GM21529 (cell line): ENCODE results near the gene ITPK1.
"Not testable (repeated sequence)": the region's sequence is repeated elsewhere in the genome, so short reads cannot be mapped to it uniquely, and the experiment has no call there.

Experiments used
- ATAC-seq: cut with Tn5 transposase; IDR thresholded peaks from one replicate; pipeline ENCODE4 v1.9.1; 2021; ENCODE audit not compliant: unreplicated experiment

Gene ITPK1

DNA sequence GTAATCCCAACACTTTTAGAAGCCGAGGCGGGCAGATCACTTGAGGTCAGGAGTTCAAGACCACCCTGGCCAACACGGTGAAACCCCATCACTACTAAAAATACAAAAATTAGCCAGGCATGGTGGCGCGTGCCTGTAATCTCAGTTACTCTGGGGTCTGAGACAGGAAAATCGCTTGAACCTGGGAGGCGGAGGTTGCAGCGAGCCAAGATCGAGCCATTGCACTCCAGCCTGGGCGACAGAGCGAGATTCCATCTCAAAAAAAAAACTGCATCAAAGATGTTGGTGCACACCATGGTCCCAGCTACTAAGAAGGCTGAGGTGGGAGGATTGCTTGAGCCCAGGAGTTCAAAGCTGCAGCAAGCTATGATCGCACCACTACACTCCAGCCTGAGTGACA lies 53.7 kb downstream of the ITPK1 start:
- not testable (repeated sequence) for ATAC-seq

DNA sequence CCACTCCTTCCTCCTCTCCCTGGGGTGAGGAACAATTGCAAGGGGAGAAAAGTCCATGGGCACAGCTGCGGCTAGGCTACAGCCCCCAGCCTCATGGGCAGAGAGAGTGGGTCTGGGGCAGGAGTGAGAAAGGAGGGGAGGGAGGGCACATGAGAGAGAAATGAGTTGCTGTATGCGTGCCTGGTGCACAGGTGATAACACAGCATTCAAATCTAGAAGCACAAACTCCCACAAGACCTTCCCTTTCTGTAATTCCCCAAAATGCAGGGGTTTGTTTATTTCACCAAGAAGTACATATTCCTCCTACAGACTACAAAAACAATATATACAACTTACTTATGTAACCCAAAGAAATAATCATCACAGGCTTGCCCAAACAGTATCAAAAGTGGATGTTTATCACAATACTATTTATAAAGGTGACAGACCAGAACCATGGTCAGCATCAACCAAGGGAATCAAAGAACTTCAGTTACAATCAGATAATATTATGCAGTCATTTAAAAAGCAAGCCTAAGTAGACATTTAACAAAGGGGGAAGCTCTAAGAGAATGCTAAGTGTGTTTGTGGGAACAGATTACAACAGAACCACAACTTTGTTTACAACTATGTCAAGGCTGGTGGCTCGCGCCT lies 54.2 kb downstream of the ITPK1 start:
- no peak for ATAC-seq

DNA sequence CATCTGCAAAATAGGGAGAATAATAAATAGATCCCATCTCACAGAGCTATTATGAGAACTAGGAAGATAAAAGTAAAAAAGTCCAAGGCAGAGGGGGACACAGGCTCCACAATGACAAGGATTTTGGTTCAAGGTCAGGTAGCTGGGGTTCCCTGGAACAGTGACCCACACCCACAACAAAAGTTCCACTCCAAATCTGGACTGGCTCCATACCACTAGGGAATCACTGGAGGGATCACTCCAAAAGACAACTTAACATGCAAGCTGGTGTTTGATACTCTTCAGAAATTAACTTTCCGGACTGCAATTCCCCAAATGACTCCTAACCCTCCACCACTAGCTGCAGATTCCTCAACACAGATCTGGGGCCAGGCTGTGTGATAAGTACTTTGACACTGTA lies 54.9 kb downstream of the ITPK1 start:
- ATAC-seq, result no peak

- no peak for ATAC-seq
These were observed 55.7 kb downstream of the ITPK1 start for GRCh38 chr14:93059917-93060545.

- no peak for ATAC-seq
These were observed 56.5 kb downstream of the ITPK1 start for GRCh38 chr14:93059260-93059659.

DNA sequence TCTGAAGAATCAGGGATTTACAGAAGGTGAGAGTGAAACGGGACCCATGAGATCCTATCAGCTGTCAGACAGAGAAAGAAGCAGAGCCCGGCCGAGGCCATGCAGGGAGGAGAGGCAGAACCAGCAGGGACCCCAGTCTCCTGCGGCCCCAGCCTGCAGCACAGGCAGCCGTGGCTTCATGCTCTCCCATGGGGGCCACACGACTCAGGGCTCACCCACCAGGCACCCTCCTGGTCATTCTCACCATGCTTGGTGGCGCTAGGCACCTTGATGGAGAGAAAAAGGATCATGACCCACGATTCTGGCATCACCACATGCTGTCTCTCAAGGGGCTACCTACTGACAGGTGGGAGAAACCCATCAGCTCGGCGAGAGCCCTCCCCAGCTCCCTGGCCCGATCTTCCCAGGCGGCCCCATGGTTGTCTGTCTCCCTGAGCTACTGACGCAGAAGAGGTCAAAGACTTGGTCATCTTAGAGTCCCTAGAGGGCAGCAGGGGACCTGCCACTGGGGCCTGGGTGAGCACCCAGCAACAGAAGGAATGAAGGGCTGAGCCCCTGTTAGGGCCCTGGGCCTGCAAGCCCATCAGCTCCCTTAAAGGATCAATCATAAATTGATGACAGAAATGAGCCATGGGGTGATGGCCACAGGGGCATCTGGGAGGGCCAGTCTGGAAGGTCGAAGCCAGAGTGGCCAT lies 58.0 kb downstream of the ITPK1 start:
- ATAC-seq, result no peak

DNA sequence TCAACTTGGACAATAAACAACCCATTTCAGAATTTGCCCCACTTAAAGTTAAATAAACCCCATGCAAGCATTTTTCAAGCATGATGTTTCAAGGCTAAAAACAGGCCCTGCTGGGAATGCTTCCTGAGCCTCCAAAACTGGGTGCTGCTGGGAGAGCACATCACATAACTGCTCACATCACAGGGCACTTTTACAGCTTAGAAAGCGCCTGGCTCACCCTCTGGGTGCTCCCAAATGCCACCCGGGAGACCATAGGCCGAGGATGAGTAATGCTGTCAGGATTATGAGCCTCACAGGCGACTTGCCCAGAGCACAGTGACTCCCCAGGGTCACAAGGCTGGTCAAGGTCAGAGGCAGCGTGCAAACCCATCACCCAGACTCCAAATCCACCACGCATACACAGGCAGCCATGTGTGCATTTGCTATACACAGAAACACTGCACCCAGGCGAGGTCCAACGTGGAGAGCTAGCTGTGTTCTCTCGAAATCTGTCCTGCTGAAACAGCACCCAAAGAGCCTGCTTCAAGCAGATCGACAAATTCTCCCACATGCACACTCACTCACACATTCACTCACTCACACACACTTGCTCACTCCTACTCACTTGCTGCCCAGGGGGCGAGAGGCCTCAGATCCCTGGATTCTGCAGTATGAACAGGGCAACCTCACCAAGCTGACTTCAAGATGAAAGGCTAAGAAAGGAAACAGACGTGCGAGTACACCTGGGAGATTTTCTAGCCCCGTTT lies 58.7 kb downstream of the ITPK1 start:
- no peak for ATAC-seq

DNA sequence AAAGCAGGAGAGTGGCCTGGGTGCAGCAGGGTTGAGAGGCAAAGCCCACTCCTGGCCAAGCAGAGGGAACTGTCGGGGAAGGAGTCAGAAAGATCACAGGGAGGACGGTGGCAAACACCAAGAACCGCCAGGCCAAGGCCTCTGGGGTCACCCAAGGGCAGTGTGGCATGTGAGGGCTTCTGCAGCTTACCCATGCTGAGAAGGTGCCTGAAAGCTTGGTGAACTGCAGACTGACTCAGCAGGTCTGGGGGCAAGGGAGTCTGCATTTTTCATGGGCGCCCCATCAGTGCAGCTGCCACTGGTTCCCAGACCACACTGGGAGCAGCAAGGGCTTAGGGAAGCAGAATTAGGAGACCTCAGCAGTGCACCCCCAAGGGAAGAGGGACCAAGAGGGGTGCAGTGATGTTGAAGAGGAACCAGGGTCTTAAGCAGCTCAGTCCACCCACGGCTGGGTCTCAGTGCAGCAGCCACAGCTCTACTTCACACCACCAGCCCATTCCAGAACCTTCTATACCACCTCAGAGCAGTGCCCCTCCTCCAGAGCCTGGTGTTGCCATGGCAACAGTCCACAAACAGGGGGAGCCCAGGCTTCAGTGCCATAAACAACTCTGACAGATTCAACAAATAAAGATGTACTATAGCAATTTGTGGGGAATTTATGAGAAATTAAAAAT lies 59.4 kb downstream of the ITPK1 start:
- no peak for ATAC-seq

DNA sequence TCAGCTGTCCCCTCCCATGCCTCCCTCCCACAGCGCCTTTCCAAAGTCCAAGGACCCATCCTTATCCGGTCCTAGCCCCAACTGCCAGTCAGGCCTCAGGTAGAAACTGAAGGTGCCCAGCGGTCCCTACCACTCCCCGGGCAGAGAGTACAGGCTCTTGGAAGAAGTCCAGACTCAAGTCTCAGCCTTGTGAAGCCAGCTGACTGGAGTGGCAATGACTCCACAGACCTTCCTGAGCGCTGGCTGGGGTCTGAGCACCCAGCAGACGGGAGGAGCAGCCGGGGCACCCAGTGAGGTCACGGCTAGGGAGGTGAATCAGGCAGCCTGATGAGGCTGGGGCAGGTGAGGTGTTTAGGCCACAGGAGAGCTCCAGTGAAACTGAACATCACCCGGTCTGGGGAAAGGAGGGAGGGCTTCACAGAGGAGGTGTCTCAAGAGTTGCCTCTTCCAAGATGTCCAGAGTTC lies 60.0 kb downstream of the ITPK1 start:
- no peak for ATAC-seq

DNA sequence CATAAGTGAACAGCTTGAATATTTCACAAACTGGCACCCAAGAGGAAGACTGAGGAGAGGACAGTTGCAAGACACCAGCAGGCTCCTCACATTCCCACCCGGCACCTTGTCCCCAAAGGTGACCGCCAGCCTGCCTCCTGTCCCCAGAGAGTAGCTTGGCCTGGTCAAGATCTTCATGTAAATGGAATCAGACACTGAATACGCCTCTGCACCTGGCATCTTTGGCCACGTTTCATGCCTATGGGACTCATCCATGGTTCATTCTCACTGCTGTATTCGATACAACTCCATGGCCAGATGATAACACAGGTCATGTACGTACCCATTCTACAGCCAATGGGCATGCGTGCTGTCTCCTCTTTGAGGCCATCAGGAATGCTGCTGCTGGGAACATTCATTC lies 60.8 kb downstream of the ITPK1 start:
- ATAC-seq, result no peak

DNA sequence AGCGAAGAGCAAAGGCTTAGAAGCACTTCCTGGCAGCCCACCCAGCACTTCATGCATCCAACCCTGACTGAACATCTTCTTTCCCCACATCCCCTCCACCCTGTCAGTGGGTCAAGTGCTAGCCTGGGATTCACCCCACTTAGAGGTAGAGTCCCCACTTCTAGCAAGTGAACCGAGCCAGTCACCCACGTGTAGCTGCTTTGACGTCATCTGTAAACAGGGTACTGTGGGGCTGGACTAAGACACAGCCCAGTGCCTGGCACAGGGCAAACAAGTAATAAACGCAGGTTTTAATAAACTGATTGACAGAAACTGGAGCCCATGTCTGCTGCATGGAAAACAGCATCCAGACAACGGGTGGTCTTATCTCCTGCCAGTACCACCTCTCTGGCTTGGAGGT lies 61.7 kb downstream of the ITPK1 start:
- no peak for ATAC-seq

- ATAC-seq, result no peak
These were observed 63.9 kb downstream of the ITPK1 start for GRCh38 chr14:93051600-93052546.

DNA sequence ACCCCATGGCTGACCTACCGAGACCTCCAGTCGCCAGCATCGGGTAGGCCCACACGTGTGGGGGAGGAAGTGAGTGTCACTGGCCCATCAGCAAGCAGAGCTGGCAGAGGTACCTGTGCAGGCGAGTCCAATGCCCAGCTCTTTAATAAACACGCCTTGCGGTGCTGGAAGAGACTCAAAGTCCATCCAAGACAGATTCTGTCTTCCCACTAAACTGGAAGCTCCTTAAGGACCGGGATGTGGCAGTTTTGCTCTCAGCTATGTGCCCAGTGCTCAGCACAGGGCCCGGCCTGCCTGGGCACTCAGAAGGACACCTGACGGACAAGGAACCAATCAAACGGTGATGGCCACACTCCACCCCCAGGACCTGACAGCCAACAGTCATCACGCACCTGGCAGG lies 65.0 kb downstream of the ITPK1 start:
- no peak for ATAC-seq

- ATAC-seq, result no peak
These were observed 65.8 kb downstream of the ITPK1 start for GRCh38 chr14:93049867-93050331.

DNA sequence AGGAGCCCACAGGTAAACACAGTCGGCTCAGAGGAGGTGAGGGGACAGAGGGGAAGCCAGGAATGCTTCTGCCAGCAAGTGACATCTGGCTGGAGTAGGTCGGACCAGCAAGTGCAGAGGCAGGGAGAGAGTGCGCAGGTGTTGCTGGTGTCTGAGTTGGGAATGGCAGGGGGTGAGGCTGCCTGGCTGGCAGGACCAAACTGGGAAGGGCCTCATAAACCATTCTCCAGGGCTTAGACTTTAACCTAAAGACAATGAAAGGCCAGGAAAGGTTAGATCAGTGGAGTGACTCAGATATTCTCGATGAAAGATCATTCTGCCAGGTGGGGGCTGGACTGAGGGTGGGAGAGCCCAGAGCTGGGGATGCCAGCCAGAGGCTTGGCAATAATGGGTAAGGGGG lies 66.4 kb downstream of the ITPK1 start:
- no peak for ATAC-seq

DNA sequence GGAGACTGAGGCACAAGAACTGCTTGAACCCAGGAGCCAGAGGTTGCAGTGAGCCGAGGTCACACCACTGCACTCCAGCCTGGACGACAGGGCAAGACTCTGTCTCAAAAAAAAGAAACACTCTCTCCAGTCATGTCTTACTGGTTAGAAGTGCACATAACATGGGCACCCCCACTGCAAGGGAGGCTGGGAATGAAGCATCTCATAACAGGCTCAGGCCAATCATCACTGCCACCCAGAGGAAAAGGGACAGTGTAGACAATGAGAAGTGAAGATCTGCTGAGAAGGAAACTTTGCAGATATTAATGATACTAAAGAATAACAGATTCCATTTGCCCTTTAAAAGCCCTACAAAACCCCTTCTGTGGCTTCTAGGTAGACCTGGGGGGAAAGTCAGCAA lies 66.9 kb downstream of the ITPK1 start:
- ATAC-seq, result no peak

GRCh38 chr14:93047661-93048060 lies 68.1 kb downstream of the ITPK1 start:
- no peak for ATAC-seq

- no peak for ATAC-seq
These were observed 68.6 kb downstream of the ITPK1 start for GRCh38 chr14:93047157-93047556.

DNA sequence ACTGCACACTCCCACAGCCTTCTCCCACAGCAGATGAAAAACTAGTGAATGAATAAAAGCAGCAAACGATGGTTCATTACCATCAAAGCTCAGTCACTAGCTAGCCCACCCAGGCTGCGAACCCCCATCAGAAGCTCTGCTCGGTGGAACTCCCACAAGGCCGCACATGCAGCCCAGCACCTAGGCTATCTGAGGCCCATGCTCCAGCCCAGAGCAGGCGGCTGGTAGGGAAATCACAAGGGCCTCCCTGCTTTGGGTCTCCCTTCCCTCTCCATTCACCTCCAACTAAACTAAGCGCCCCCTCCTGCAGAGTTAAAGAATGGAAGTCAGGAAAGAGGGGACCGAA lies 69.0 kb downstream of the ITPK1 start:
- no peak for ATAC-seq
